Globus pallidus (tissue), 1 donor: Measurements from ENCODE around the gene ADARB2.

Experiments
- DNase-seq: peaks from one replicate; pipeline ENCODE4 v3.0.0-alpha.2; 2015; ENCODE audit warnings: low spot score

The ADARB2 gene

DNA sequence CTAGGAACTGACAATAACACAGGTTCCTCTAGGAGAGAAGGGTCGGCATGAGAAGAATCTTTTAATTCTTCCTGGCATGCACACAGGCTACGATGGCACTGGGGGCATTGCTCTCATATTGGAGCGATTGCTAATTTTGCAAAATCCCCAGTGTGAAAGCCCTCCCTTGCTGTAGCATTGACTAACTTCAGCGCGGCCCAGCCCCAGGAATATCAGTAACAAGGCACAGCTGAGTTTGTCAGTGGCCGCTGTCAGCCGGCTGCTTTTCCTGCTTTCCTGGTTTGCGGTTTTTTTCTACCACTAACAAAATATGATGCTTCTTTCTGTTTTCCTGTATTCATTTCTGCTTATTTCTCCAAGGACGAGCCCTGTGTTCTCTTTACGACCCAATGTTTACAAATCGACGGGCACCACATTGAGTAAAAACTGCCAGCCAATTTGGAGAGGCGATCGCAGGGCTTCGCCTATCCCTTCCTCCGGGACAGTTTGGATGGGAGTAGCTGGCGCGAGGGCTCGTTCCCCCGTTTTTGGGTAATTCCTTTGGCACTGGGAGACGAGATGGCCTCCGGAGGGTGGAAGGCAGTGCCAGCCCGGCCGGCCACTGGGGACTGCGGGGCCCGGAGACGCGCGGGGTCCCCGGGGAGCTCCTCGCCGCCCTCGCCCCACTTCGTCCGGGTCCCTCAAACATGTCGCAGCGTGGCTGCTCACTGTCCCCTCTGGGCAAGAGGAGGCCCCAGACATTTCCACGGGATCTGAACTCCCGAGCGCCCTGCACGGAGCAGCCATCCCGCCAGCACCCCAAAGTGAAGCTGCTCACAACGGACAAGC is 967 bp downstream of the ADARB2 start:
- no peak for DNase-seq

DNA sequence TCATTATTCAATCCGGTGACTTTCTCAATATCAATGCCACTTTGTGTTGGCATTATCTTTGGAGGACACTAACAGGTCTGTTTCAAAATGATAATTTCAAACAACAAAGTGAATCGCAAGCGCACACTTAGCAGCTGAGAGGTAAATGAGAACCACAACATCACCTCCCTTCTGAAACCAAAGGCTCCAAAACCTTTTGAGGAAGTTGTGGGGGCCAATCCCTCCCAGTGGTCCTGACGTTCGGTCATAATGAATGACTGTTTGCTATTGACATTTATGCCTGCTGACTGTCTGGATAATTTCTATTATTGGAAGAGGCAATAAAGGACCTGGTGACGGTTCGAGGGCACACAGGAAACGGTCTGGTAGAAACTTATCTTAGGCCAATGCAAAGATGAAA is 1.8 kb downstream of the ADARB2 start:
- DNase-seq = no peak

DNA sequence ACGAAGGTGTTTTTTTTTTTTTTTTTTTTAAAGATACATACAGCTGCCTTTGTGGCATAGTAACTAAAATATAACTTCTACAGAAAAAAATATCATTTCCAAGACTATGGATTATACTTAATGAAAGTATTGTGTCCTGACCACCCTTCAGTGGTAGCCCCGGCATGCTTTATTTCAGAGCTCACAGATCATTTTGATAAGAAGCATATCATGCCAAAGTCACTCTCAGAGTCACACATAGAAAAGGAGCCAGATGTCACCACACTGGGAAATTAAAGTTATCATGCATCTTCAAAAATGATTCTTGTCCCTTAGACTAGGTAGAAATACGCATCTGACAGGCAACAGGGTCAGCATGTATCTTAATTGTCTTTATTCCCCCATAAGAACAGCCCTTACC is 3.0 kb downstream of the ADARB2 start:
- DNase-seq = no peak

DNA sequence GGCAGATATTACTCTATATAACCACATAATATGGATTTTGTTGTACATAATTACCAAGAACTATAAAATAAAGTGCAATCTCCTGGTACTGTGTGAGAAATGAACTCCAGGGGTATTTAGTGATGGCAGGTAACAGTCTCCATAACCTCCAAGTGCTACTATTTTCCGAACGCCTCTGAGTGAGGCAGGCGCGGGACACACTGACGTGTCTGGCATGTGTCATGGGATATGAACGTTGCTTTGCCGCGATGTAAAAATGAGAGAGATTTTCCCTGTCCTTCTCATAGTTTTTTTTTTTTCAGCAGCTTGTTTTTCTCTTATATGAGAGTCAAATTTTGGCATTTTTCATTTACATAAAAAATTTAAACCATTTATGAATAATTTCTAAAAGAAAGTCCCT is 3.6 kb downstream of the ADARB2 start:
- DNase-seq = no peak

DNA sequence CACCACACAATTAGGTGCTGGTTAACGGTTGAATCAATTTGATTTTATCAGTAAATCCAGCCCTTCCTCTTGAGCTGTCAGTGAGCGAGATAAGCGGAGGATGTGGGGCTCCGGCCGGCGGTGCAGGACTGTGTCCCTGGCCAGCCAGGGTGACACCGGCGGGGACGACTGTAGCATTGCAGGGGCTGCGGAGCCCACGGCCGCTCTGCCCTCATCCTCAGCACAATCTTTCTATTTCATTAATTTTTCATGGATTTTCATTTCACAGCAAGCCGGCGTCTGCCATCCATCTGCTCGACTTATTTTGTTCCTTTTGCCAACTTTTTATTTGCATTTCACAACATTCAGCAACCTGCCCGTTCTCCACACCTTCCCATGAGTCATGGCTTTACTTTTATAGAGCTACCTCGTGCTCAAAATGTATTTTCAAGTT is 4.7 kb downstream of the ADARB2 start:
- DNase-seq = no peak

DNA sequence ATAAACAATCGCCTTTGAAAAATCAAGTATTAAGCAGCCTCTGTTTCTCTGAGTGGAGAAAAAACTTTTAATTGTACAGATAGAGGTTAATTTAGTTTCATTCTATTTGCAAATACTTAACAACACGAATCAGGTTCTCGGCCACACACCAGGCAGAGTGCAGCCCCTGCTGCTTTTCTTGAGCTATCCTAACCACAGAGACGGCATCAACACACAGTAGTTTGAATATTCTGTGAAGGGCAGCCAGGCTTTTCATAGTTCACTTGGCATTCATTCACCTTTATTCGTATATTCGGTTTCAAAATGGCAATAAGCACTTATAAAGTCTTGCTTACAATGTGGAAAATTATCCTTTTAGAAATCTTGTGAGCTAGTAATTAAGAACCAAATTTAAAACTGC is 5.7 kb downstream of the ADARB2 start:
- DNase-seq = no peak

DNA sequence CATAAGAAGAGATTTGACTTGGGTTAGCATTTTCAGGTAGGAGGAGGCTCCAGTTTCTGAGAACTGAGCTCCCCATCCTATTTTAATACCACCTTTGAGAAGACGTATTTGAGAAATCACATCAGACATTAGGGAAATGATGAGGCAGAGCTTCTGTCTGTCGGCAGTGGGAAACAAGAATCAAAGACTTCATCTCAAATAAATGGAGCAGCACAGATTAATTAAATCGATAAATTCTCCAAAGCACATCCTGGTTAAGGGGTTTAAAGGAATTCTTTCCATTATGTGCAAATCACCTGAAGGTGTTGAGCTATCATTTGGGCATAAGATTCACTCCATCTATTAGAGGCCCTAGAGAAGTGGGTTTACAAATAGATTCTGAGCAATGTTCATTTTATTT is 7.6 kb downstream of the ADARB2 start:
- DNase-seq = no peak

DNA sequence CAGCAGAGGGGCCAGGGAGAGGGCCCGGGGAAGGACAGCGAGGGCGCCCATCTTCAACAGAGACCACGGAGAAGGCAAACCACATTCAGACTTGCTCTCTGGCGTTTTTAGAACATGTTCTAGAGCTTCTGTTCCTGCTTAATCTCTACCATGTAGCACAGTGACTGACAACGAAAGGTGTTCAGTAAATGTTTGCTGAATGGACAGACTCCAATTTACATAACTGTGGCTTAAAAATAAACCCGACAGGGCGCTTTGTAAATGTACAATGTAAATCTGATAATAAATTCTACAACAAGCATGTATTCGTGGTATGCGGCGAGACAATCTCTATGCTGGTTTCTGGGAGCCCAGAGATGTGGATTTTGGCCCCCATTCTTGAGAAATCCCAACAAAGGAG is 10.5 kb downstream of the ADARB2 start:
- DNase-seq = no peak

DNA sequence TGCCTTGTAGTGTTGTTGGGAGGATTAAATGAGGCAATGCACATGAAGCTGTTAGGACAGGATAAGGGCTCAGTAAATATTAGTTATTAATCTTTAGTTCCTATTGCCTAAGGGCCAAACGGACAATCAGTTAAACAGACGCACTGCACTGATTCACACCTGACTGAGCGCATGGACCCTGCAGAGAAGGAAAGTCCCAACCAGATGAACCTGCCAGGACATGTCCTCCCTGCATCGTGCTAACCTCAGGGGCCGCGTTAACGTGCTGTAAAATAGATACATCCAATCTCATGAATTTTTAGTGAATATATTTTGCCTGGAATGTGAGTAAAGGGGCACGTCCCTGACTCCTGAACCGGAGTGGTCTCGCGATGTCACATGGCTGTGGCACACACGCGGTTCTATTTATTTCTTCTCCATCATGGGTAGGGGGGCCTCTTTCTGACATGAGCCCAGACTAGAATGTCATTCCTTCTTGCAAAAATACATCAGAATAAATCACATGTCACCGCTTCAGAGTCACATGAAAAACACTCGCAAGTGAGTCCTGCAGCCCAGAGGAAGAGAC is 12.3 kb downstream of the ADARB2 start:
- no peak for DNase-seq

DNA sequence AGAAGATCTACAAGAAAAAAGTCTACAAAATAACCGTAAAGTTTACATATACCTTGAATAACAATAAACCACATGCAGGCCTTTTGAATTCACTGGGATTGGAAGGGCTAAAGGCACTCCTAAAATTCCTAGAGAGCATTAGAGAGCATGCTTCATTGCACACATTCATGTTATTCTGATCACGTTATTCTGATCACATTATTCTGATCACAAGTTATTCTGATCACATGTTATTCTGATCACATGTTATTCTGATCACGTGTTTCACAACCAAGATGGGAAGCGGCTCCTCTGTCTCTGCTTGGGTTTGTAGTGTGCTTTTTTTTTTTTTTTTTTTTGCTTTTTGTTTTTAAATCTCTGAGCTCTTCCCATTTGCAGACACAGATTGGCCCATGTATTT is 20.5 kb downstream of the ADARB2 start:
- no peak for DNase-seq

DNA sequence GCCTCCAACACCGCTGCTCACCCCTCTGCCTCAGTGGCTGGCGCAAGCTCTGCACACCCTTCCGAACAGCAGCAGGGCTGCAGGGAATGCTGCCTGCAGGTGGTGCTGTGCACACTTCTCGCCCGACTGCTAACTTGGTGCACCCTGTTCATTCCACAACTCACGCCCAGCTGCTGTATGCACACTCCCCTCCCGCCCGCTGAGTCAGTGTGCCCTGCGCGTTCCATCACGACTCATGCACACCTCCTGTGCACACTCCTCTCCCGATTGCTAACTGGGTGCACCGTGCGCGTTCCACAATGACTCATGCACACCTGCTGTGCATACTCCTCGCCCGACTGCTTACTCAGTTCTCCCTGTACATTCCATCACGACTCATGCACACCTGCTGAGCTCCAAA is 21.5 kb downstream of the ADARB2 start:
- DNase-seq = no peak

DNA sequence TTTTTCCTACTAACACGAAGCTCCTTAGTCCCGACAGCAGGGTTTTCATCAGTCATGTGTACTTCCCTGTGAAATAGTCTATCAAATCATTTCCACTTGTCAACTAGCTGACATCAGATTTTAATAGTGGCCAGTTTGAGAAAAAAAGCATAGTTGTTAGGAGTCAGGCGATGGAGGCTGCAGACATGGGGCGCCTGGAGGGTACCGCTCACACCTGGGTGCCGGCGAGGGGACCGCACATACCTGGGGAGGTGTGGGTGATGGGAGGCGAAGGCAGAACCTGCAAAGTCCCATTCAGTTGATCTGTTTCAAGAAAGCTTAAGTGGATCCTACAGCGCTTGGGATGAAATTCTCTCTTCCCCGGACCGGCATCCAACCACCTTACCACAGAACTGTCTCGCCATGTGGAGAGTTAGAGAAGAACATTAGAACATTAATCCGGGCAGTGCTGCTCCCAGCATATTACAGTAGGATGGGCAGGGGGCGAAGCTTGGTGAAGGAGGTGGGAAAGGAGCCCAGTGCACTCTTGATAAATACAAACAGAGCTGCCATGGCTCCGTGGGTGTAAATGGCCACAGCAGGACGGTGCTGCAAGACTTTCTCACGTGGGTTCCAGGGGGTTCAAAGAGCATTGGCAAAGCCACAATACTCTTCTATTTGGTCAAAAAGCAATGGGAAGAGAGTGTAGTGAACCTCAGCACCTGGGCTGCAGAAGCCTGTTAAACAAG is 24.2 kb downstream of the ADARB2 start:
- DNase-seq = no peak

DNA sequence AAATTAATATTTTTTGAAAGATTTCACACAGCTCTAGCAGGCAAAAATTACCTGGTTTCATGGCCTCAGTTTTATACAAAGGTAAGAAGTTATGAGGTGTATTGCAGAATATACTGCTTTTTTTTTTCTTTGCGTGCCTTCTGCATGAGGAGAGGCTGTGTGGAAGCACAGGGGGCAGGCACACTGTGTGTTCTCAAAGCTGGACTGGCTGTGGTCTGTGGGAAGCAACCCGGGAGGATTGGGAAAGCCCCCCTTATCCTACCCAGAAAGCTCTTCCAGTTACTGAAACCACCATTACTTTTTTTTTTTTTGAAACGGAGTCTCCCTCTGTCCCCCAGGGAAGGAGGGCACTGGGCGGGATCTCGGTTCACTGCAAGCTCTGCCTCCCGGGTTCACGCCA is 25.0 kb downstream of the ADARB2 start:
- DNase-seq = no peak

DNA sequence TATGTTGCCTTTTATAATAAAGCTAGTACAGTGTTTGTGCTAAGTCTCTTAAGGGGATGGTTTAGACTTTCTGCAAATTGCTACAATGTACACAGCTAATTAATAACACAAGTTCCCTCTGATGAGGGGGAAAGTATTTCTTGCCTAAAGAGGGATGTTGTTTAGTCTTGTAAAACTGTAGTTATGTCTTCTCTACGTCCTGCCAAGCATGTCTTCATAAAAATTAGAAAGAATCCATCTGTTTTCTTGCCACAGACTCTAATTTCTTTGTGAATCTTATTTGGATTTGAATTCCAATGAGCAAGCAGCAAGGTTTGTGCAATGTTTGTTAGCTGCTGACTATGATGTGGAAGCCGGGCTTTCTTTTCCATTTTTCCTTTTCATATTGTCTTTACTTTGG is 28.2 kb downstream of the ADARB2 start:
- no peak for DNase-seq

DNA sequence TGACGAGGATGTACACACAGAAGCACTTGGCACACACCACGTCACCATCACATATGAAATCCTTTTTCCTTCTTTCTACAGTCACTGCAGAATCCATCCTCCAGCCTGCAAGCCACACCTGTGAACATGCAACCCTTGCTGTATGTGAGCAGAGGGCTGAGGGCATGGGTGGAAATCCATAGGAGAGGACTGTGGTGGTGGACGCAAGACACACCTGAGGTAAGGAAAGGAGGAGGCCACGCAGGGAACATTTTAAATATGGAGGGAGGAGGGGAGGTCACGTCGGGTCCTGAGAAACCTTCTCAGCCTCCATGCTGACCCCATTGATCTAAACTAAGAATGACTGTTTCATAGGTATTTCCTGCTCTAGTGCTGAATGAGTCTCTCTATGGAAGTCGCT is 28.6 kb downstream of the ADARB2 start:
- DNase-seq = no peak

DNA sequence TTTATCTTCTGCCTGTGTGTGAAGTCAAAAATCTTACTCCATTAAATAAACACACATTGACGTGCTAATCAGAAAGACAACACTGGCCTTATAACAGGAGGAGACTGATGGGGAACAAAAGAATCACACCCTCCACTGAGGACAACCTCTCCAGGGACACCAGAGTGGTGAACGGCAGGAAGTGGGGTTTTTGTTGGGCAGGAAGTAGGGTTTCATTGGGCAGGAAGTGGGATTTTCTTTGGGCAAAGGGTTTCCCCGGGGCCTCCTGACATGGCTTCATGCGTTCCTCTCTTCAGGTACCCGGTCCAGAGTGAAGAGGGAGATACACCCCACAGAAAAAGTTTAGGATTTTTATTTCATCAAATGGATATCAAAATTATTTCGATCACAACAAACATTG is 30.6 kb downstream of the ADARB2 start:
- DNase-seq = no peak

DNA sequence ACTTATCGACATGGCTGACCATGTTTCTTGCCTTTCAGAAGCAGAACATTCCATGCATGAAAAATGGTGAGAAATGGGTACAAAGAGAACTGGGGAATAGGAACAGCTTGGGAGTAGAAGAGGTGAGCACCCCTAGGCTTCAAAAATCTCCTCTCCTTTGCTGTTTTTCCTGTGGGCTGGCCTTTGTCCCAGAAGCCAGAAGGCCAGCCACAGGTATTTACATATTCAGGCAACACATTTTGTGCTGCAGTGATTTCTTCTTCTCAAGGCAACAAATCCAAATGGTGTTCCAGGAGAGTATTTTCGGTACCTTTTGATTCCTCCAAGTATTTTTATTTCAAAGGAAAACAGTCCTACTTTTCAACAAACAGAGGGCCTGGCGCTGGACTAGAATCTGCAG is 31.1 kb downstream of the ADARB2 start:
- no peak for DNase-seq

DNA sequence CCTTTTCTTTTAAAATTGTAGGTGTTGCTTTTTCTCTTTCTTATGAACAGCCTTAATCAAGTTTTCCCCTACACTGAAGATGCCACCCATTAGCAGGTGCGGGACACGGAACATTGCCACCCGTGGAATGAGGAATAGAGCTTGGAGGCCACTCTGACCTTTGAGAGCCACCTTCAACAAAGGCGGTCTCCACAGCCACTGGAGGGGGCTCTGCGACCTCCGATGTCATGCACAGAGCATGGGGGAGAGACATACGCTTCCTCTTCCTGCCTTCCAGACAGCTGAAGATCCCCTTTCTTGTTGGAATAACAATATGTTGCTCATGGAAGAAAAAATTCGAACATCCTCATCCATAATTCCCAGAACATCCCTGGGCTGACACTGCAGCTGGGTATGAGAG is 39.1 kb downstream of the ADARB2 start:
- DNase-seq = no peak

DNA sequence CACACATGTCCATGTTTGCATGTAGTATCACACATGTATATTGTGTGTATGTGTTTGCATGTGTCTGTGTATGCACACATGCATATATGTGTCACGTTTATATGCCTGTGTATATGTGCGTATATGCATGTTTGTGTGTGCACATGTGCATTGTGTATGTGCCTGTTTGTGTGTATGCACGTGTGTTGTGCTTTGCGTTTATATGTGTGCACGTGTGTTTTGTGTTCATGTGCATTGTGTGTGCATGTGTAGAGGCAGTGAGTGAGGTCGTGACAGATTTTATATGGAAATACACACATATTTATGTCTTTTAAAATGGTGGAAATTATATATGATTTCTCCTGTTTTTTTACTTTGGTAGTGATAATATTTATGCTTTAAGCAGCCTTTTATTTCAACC is 41.2 kb downstream of the ADARB2 start:
- no peak for DNase-seq

DNA sequence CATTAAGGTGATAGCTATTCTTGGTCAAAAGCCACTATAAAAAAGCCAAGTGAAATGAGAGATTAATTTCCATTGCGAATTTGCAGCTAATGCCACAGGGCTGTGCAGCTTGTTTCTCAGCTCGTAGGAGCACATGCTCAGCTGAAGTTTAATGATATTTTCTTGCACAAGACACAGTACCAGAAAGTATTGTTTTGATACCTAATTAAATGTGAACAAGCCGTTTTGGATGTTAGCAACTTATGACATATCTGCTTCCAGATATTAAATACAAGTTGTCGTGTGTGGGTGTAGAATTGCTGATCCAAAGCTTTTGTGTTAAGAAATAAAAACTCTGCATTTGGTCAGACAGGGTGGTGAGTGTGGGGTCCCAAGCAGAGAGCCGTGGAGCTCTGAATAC is 47.2 kb downstream of the ADARB2 start:
- no peak for DNase-seq

DNA sequence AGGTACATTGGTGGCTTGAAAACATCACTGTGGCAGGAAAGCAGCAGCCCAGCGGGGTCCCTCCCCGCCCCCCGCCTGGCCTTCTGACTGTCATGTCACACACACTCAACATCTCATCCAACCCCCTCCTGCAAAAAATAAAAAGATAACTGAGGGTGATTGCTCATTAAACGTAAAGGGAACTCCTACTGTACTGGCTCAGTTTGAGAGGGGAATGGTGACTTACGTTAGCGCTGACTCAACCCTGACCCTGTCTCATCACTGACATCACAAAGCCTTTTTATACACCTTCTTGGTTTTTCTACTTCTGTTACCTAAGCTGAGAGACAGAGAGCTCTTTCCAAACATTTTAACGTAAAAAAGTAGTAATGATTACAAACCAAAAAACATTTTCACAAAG is 48.8 kb downstream of the ADARB2 start:
- DNase-seq = no peak

DNA sequence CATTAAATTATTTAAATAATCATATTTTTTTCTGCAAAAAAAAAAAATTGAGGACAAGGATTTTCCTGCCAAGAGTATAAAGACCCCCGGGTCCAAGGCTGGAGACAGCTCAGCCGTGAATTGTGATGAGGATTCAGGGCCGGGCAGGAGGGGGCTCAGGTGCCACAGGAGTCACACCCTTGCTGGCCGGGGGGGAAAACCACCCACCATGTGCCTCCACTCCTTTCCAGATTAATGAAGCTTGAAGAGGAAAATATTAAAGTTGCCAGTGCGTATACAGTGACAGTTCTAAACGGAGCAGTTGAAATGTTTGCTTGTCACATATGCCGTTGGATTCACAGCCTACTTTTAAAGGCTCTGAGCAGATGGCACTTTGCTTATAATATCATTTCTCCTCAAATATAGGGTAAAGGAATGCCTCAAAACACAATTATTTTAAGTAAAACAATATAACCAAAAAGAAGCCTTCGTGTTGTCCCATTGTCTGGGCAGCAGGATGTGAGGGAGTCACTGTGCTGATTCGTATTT is 49.6 kb downstream of the ADARB2 start:
- DNase-seq = no peak

DNA sequence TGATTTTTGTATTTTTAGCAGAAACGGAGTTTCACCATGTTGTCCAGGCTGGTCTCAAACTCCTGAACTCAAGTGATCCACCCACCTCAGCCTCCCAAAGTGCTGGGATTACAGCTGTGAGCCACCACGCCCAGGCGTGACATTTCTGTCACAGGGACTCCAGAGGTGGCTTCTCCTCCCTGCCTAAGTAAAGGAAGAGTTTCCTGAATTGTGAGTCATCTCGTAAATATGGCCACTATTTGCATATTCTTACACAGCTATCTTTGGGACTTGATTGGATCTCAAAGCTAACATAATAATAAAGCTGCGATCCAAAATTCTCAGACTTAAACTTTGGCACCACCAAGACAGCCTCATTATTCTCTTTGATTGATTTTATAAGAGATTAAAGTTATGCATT is 50.1 kb downstream of the ADARB2 start:
- no peak for DNase-seq

DNA sequence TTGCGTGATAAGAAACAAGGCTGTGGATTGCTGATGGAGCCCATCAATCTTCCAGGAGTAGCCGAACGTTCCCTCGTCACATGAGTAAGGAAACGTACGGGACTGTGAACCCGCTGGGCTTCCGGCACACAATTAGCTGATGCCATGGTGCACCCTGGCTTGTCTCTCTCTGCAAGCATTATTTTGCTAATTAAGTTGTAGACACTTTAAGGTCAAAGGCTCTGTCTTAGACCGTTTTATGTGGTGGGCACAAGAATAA is 50.9 kb downstream of the ADARB2 start:
- no peak for DNase-seq
